K562 (cell line): ENCODE measurements around the gene TSPOAP1. TPM values are rescaled to one million over a fixed set of nuclear protein-coding genes. Genes with fewer than 3 reads are reported as not detected.

Experiments
- ATAC-seq: fragments of 200-7000 bp; cut with Tn5 transposase; 3 replicates; pipeline ENCODE4 v1.9.1; 2020; ENCODE audit warnings: moderate library complexity
- BruUV-seq: library from RNA; stranded (reverse); fragments of 400-500 nt; replicated peaks from 2 replicates; lab custom pipeline; 2021; lab: Mats Ljungman, UMichigan
- CTCF ChIA-PET: fragments of 300-600 bp; formaldehyde crosslinking; extraction: SDS; loops from one replicate; lab custom pipeline; 2021; ENCODE audit warnings: low intra/inter-chr PET ratio; lab: Yijun Ruan, JAX
- POLR2A ChIA-PET: fragments of 300-600, 350-650 bp; sonication (Branson Sonifier 250); formaldehyde crosslinking; extraction: SDS; loops from one replicate; lab custom pipeline; 2021; ENCODE audit warnings: antibody characterized with exemption, inconsistent platforms; lab: Yijun Ruan, JAX
- DNase-seq, 4 experiments: peaks; one replicate each; pipeline versions ENCODE4 v3.0.0 to v3.0.0-alpha.2; 2011 to 2018; ENCODE audit warnings: low spot score in 3 of 4, mixed read lengths in 3 of 4; ENCODE audit errors: extremely low read depth in 1 of 4
- FAIRE-seq: peaks from 2 replicates; lab custom pipeline; 2011; peaks lifted over from hg19 to GRCh38; lab: Jason Lieb, UNC
- H2AFZ ChIP-seq: 2 replicates; pipeline ENCODE4 v1.6.0; 2011; ENCODE audit warnings: low read depth, low read length, control low read depth, inconsistent platforms
- H3K27ac ChIP-seq: fragments of 200-600 bp; 3 replicates; pipeline ENCODE4 v1.8.0; 2011; ENCODE audit warnings: low read depth, mild to moderate bottlenecking, control low read depth, inconsistent platforms, low read length, moderate library complexity, mixed read lengths; ENCODE audit errors: extremely low read depth
- H3K27me3 ChIP-seq, 2 experiments: fragments of 300-600 bp in 1 of 2; 2 replicates in 1 of 2; 3 replicates in 1 of 2; pipeline versions ENCODE4 v1.6.0 to v1.8.0; 2011; ENCODE audit warnings: inconsistent platforms in 2 of 2, low read length in 2 of 2, mild to moderate bottlenecking in 1 of 2, mixed read lengths in 1 of 2, moderate library complexity in 1 of 2; ENCODE audit not compliant: control insufficient read depth in 2 of 2, insufficient read depth in 2 of 2
- H3K36me3 ChIP-seq: fragments of 300-600 bp; 3 replicates; pipeline ENCODE4 v1.8.0; 2011; ENCODE audit warnings: mild to moderate bottlenecking, low read length, inconsistent platforms; ENCODE audit not compliant: control insufficient read depth, insufficient read depth
- H3K4me1 ChIP-seq, 2 experiments: fragments of 200-600 bp in 1 of 2; replicated peaks in 1 of 2; 2 replicates in 1 of 2; 3 replicates in 1 of 2; pipeline versions ENCODE4 v1.5.1 to v1.8.0; 2011; ENCODE audit warnings: inconsistent platforms in 2 of 2, low read length in 2 of 2, mild to moderate bottlenecking in 1 of 2, mixed read lengths in 1 of 2, moderate library complexity in 1 of 2; ENCODE audit not compliant: control insufficient read depth in 2 of 2, insufficient read depth in 2 of 2
- H3K4me2 ChIP-seq: 2 replicates; pipeline ENCODE4 v1.6.1; 2011; ENCODE audit warnings: low read length, control low read depth, inconsistent platforms, mixed read lengths; ENCODE audit not compliant: insufficient read depth
- H3K4me3 ChIP-seq: fragments of 200-600 bp; sonication (generic), shearing (Covaris generic); 2 replicates; pipeline ENCODE4 v1.5.1; 2016; ENCODE audit warnings: control low read depth, inconsistent platforms
- H3K79me2 ChIP-seq: fragments of 200-600 bp; 3 replicates; pipeline ENCODE4 v1.8.0; 2011; ENCODE audit warnings: low read length, inconsistent platforms; ENCODE audit not compliant: control insufficient read depth, insufficient read depth
- H3K9ac ChIP-seq, 2 experiments: 2 replicates each; pipeline versions ENCODE4 v1.6.0 to v1.6.1; 2011; ENCODE audit warnings: low read depth in 2 of 2, low read length in 2 of 2, control low read depth in 1 of 2, inconsistent platforms in 1 of 2, mild to moderate bottlenecking in 1 of 2, mixed read lengths in 1 of 2; ENCODE audit not compliant: insufficient read depth in 1 of 2
- H3K9me1 ChIP-seq: one replicate; pipeline ENCODE4 v1.6.0; 2011; ENCODE audit warnings: inconsistent platforms, mild to moderate bottlenecking, low read length, moderate library complexity; ENCODE audit not compliant: control insufficient read depth, insufficient read depth
- H3K9me3 ChIP-seq: replicated peaks from 2 replicates; pipeline ENCODE4 v1.5.1; 2011; ENCODE audit warnings: low read depth, low read length, inconsistent platforms; ENCODE audit not compliant: control insufficient read depth, insufficient read depth
- H4K20me1 ChIP-seq: replicated peaks from 2 replicates; pipeline ENCODE4 v1.6.1; 2011; ENCODE audit warnings: low read length, inconsistent platforms, mixed read lengths; ENCODE audit not compliant: control insufficient read depth, insufficient read depth
- ATF7 ChIP-seq: fragments of 450-650 bp; IDR thresholded peaks from 2 replicates; pipeline ENCODE4 v1.7.1; 2014; ENCODE audit warnings: mild to moderate bottlenecking, moderate library complexity
- DIDO1 ChIP-seq: fragments of 450-650 bp; IDR thresholded peaks from 2 replicates; pipeline ENCODE4 v1.6.1; 2016; ENCODE audit warnings: low read depth, missing biosample characterization, missing genetic modification characterization
- GTF2F1 ChIP-seq: IDR thresholded peaks from 2 replicates; pipeline ENCODE4 v1.6.1; 2011; ENCODE audit warnings: low read depth, low read length, improper control_type of control experiment
- HDGF ChIP-seq: fragments of 450-650 bp; IDR thresholded peaks from 2 replicates; pipeline ENCODE4 v1.6.1; 2016
- MTF1 ChIP-seq: fragments of 250-450 bp; sonication (Bioruptor Pico); IDR thresholded peaks from 2 replicates; pipeline ENCODE4 v1.9.0; 2021; ENCODE audit warnings: moderate library complexity, mild to moderate bottlenecking, inconsistent platforms, borderline replicate concordance
- NFXL1 ChIP-seq: fragments of 450-650 bp; formaldehyde crosslinking; IDR thresholded peaks from 2 replicates; pipeline ENCODE4 v1.4.0; 2021; ENCODE audit warnings: mild to moderate bottlenecking
- NR1H2 ChIP-seq: sonication (generic); formaldehyde crosslinking; IDR thresholded peaks from 2 replicates; pipeline ENCODE4 v1.4.0; 2020; ENCODE audit warnings: mild to moderate bottlenecking, missing genetic modification reagents
- PBX2 ChIP-seq, 2 experiments: IDR thresholded peaks in 1 of 2; conservative IDR thresholded peaks in 1 of 2; 2 replicates each; pipeline ENCODE4 v1.6.1; 2016; ENCODE audit warnings: low read depth in 2 of 2, mild to moderate bottlenecking in 1 of 2, missing compliant biosample characterization in 1 of 2, missing genetic modification characterization in 1 of 2, moderate library complexity in 1 of 2
- PREB ChIP-seq: sonication (generic); formaldehyde crosslinking; IDR thresholded peaks from 2 replicates; pipeline ENCODE4 v1.8.1; 2023; ENCODE audit warnings: mild to moderate bottlenecking, missing genetic modification reagents
- RBM22 ChIP-seq: fragments of 200-400 bp; formaldehyde crosslinking; IDR thresholded peaks from 2 replicates; pipeline ENCODE4 v1.6.1; 2018; ENCODE audit warnings: low read length, low read depth; ENCODE audit not compliant: poor library complexity, severe bottlenecking
- SMAD2 ChIP-seq: fragments of 150-350 bp; IDR thresholded peaks from 2 replicates; pipeline ENCODE4 v1.6.1; 2014; ENCODE audit warnings: low read depth, mild to moderate bottlenecking, low read length
- SUPT5H ChIP-seq: fragments of 450-650 bp; IDR thresholded peaks from 2 replicates; pipeline ENCODE4 v1.6.1; 2016
- TBP ChIP-seq: optimal IDR thresholded peaks from 2 replicates; pipeline ENCODE3; 2011; ENCODE audit warnings: low read depth, low read length, improper control_type of control experiment
- USF1 ChIP-seq: sonication (generic); formaldehyde crosslinking; IDR thresholded peaks from 2 replicates; pipeline ENCODE4 v1.9.0; 2022; ENCODE audit warnings: mild to moderate bottlenecking, missing genetic modification reagents
- ZBTB43 ChIP-seq: sonication (generic); formaldehyde crosslinking; IDR thresholded peaks from 2 replicates; pipeline ENCODE4 v1.8.0; 2023; ENCODE audit warnings: mild to moderate bottlenecking, missing genetic modification reagents
- WGBS: fragments of 100-300 bp; shearing (Covaris generic); methylation state at CpG from one replicate; pipeline ENCODE4 v1.1.6; 2016; ENCODE audit warnings: low coverage, mixed read lengths; ENCODE audit not compliant: insufficient coverage; ENCODE audit errors: missing lambda C conversion rate; 5-methylcytosine and 5-hydroxymethylcytosine counted together
- in situ Hi-C: fragments of 300-500 bp; cut with MboI; formaldehyde crosslinking; loops from 4 replicates; pipeline ENCODE4 v1.15.0; 2018; ENCODE audit warnings: inconsistent platforms, mixed read lengths
- intact Hi-C: fragments of 100-400 bp; cut with micrococcal nuclease; formaldehyde crosslinking; loops from 2 replicates; pipeline ENCODE4 v1.14.2; 2022
- polyA plus RNA-seq, 8 experiments: library from polyadenylated mRNA; depleted of rRNA in 4 of 8; stranded (reverse) in 5 of 8; unstranded in 3 of 8; fragments of >200 nt; fragmentation: Nextera tagmentation in 2 of 8; fragmentation: Illumina TruSeq in 1 of 8; extraction: Ambion mirVana in 2 of 8; extraction: Trizol in 1 of 8; gene quantifications; 2 replicates each; pipeline versions ENCODE4 v1.2.1 to v1.2.3, GENCODE V29; 2011 to 2014; ENCODE audit warnings: inconsistent platforms in 1 of 8, missing spikeins in 1 of 8
- total RNA-seq, 7 experiments: library from RNA; depleted of rRNA in 6 of 7; stranded (reverse); fragments of >200 nt in 6 of 7; fragmentation: Illumina TruSeq in 2 of 7; extraction: Trizol in 2 of 7; gene quantifications; 2 replicates each; pipeline versions ENCODE4 v1.2.1 to v1.2.3, GENCODE V29; 2011 to 2021; ENCODE audit warnings: low replicate concordance in 1 of 7

The TSPOAP1 gene
- total and polyA plus RNA-seq, 9 of the 15 experiments (the other 6 are each of a cell fraction or from before 2014, with no cell fraction given): 0.87 to 3.9 (median 1.8) TPM; not detected in 2

- ChIA-PET POLR2A (interaction anchor here (0.8 to 3.2 kb wide), 22 partner anchors 8 to 305 kb away, joined by 3 to 42 read pairs (median 4); partner anchors contain the start of genes MPO and RNF43), CTCF (no interaction called here)
- peaks cover 23% of the 10 kb centered on the region for H3K36me3 ChIP-seq
- peaks cover 33% of the 10 kb centered on the region for H4K20me1 ChIP-seq
- H2AFZ ChIP-seq: no peak overlapping the region
- H3K9me3 ChIP-seq: no peaks in the 10 kb centered on the region
- no peak for FAIRE-seq
- H3K9ac ChIP-seq: peak overlapping the region in 1 of 2 experiments; percentile 53; a peak in 1 of 4 replicates
- in situ Hi-C loops: no loop called here
- H3K4me2 ChIP-seq: no peak overlapping the region
- peaks cover 3% of the 10 kb centered on the region for H3K9me1 ChIP-seq
- H3K79me2 ChIP-seq: peaks cover 42% of the 10 kb centered on the region
- ATAC-seq: no peak
- intact Hi-C loops: no loop called here
- no peaks in the 10 kb centered on the region for H3K27me3 ChIP-seq
- no peak overlapping the region for H3K4me3 ChIP-seq
- no TSS peak for BruUV-seq
- H3K27ac ChIP-seq: no peak overlapping the region
- DNase-seq: no peak
- H3K4me1 ChIP-seq: peaks cover 17 to 59% of the 10 kb centered on the region in 2 experiments
- 46% methylated on average over 8 of the region's 9 CpGs for WGBS
- TF ChIP-seq USF1 (CRISPR knock-in tag) (no peak), MTF1 (CRISPR knock-in tag) (no peak), ZBTB43 (peak; percentile 23; the same call in 1 of the 2 replicates), DIDO1 (tag) (no peak), NR1H2 (CRISPR knock-in tag) (no peak), PBX2 (CRISPR knock-in tag; IDR thresholded peaks at IDR 0.05; ENCODE audit: low read depth) (no peak), PBX2 (tag; conservative IDR thresholded peaks at IDR 0.05; ENCODE audit: low read depth) (no peak), PREB (CRISPR knock-in tag) (no peak), GTF2F1 (0 out of 2 replicates have a peak, but pooled peaks have one; percentile 58), RBM22 (peak; percentile 90), TBP (no peak), ATF7 (no peak), HDGF (no peak), SMAD2 (no peak), SUPT5H (peak; percentile 10), NFXL1 (CRISPR knock-in tag) (peak; percentile 41; the same call in 1 of the 2 replicates)
Observed at GRCh38 chr17:58326609-58327362, 1.8 kb downstream of the TSPOAP1 start.
